Fibroblast of lung (primary cell): ENCODE measurements around the gene NRCAM. TPM values are rescaled to one million over a fixed set of nuclear protein-coding genes. Genes with fewer than 3 reads are reported as not detected.

Source experiments
- DNase-seq, 2 donors: peaks; one replicate each; pipeline versions ENCODE4 v3.0.0 to v3.0.0-alpha.2; 2010; ENCODE audit warnings: low read depth in 2 of 2
- H2AFZ ChIP-seq: 2 replicates; pipeline ENCODE4 v1.5.1; 2012; ENCODE audit warnings: low read length, control low read depth, inconsistent platforms
- H3K27ac ChIP-seq: 2 replicates; pipeline ENCODE4 v1.5.1; 2011; ENCODE audit warnings: low read length, control low read depth; ENCODE audit not compliant: insufficient read depth
- H3K27me3 ChIP-seq: 2 replicates; pipeline ENCODE4 v1.5.1; 2011; ENCODE audit warnings: mild to moderate bottlenecking, low read length; ENCODE audit not compliant: control insufficient read depth, insufficient read depth
- H3K36me3 ChIP-seq: 2 replicates; pipeline ENCODE4 v1.5.1; 2011; ENCODE audit warnings: low read length; ENCODE audit not compliant: control insufficient read depth, insufficient read depth
- H3K4me1 ChIP-seq: 2 replicates; pipeline ENCODE4 v1.5.1; 2011; ENCODE audit warnings: low read length; ENCODE audit not compliant: control insufficient read depth, insufficient read depth; ENCODE audit errors: extremely low read depth
- H3K4me2 ChIP-seq: 2 replicates; pipeline ENCODE4 v1.5.1; 2011; ENCODE audit warnings: low read length, control low read depth; ENCODE audit not compliant: insufficient read depth; ENCODE audit errors: extremely low read depth
- H3K4me3 ChIP-seq, 4 experiments: fragments of 200-600 bp in 1 of 4; sonication (generic) in 1 of 4; replicated peaks in 1 of 4; 2 replicates each; pipeline ENCODE4 v1.5.1; 2011 to 2016; ENCODE audit warnings: low read length in 4 of 4, low read depth in 3 of 4, mild to moderate bottlenecking in 3 of 4, control low read depth in 2 of 4, inconsistent platforms in 1 of 4, mixed read lengths in 1 of 4; ENCODE audit not compliant: insufficient read depth in 1 of 4; ENCODE audit errors: control extremely low read depth in 1 of 4
- H3K79me2 ChIP-seq: 2 replicates; pipeline ENCODE4 v1.5.1; 2012; ENCODE audit warnings: mild to moderate bottlenecking, low read length, inconsistent platforms; ENCODE audit not compliant: control insufficient read depth, insufficient read depth
- H3K9ac ChIP-seq: 2 replicates; pipeline ENCODE4 v1.5.1; 2011; ENCODE audit warnings: mild to moderate bottlenecking, low read length, control low read depth; ENCODE audit not compliant: insufficient read depth
- H3K9me3 ChIP-seq: 2 replicates; pipeline ENCODE4 v1.5.1; 2012; ENCODE audit warnings: low read depth, low read length; ENCODE audit not compliant: control insufficient read depth, insufficient read depth
- H4K20me1 ChIP-seq: 2 replicates; pipeline ENCODE4 v1.5.1; 2011; ENCODE audit warnings: low read length; ENCODE audit not compliant: control insufficient read depth, insufficient read depth; ENCODE audit errors: extremely low read depth
- EZH2 ChIP-seq: IDR thresholded peaks from 2 replicates; pipeline ENCODE4 v1.5.1; 2012; ENCODE audit warnings: low read length, control low read depth, mild to moderate bottlenecking; ENCODE audit errors: missing control alignments
- polyA plus RNA-seq, 2 donors: library from polyadenylated mRNA; depleted of rRNA in 1 of 2; stranded (reverse) in 1 of 2; unstranded in 1 of 2; fragments of >200 nt; gene quantifications; 2 replicates each; pipeline ENCODE4 v1.2.1, GENCODE V29; 2011 to 2012; ENCODE audit warnings: missing spikeins in 1 of 2
- total RNA-seq: library from RNA; depleted of rRNA; stranded (reverse); fragments of >200 nt; gene quantifications from 2 replicates; pipeline ENCODE4 v1.2.1, GENCODE V29; 2014
- TF ChIP-seq, protein P1 (sequence below), 2 donors: IDR thresholded peaks in 1 of 2; conservative IDR thresholded peaks in 1 of 2; 1 replicate in 1 of 2; 2 replicates in 1 of 2; pipeline ENCODE4 v1.5.1; 2011 to 2012; ENCODE audit warnings: low read length in 2 of 2, control low read depth in 1 of 2, inconsistent platforms in 1 of 2, low read depth in 1 of 2, mild to moderate bottlenecking in 1 of 2

NRCAM gene
- total and polyA plus RNA-seq, 2 donors (not counting 1 experiment from before 2014, with no cell fraction given) = 2.1 to 2.2 TPM

- Histone ChIP-seq H3K27me3 (no peaks in the 10 kb centered on the region), H3K4me3 (no peak overlapping the region), H2AFZ (no peak overlapping the region), H3K79me2 (no peaks in the 10 kb centered on the region), H3K36me3 (no peaks in the 10 kb centered on the region), H4K20me1 (no peaks in the 10 kb centered on the region), H3K27ac (no peak overlapping the region), H3K4me1 (no peaks in the 10 kb centered on the region), H3K9ac (no peak overlapping the region), H3K9me3 (no peaks in the 10 kb centered on the region), H3K4me2 (no peak overlapping the region)
- DNase-seq = peak; percentile 3 to 14
- TF ChIP-seq, protein P1, sequence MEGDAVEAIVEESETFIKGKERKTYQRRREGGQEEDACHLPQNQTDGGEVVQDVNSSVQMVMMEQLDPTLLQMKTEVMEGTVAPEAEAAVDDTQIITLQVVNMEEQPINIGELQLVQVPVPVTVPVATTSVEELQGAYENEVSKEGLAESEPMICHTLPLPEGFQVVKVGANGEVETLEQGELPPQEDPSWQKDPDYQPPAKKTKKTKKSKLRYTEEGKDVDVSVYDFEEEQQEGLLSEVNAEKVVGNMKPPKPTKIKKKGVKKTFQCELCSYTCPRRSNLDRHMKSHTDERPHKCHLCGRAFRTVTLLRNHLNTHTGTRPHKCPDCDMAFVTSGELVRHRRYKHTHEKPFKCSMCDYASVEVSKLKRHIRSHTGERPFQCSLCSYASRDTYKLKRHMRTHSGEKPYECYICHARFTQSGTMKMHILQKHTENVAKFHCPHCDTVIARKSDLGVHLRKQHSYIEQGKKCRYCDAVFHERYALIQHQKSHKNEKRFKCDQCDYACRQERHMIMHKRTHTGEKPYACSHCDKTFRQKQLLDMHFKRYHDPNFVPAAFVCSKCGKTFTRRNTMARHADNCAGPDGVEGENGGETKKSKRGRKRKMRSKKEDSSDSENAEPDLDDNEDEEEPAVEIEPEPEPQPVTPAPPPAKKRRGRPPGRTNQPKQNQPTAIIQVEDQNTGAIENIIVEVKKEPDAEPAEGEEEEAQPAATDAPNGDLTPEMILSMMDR (conservative IDR thresholded peaks at IDR 0.05 in 1 of 2, IDR thresholded peaks at IDR 0.05 in 1 of 2; ENCODE audit: low read depth in 1 of 2, low read length in 2 of 2) = no peak
- no peak for TF ChIP-seq EZH2
Observed at GRCh38 chr7:108499566-108499965, 43.3 kb upstream of the NRCAM start.

- no peak overlapping the region for H3K9ac ChIP-seq
- no peaks in the 10 kb centered on the region for H3K4me1 ChIP-seq
- H3K27me3 ChIP-seq = no peaks in the 10 kb centered on the region
- no peak overlapping the region for H2AFZ ChIP-seq
- no peaks in the 10 kb centered on the region for H3K9me3 ChIP-seq
- DNase-seq = no peak
- TF ChIP-seq, protein P1 (conservative IDR thresholded peaks at IDR 0.05 in 1 of 2, IDR thresholded peaks at IDR 0.05 in 1 of 2; ENCODE audit: low read depth in 1 of 2, low read length in 2 of 2) = no peak
- no peak for TF ChIP-seq EZH2
- no peaks in the 10 kb centered on the region for H3K79me2 ChIP-seq
- no peak overlapping the region for H3K4me3 ChIP-seq
- H3K4me2 ChIP-seq = no peak overlapping the region
- no peak overlapping the region for H3K27ac ChIP-seq
- no peaks in the 10 kb centered on the region for H3K36me3 ChIP-seq
- no peaks in the 10 kb centered on the region for H4K20me1 ChIP-seq
Observed at GRCh38 chr7:108498481-108498880, 42.2 kb upstream of the NRCAM start.

GRCh38 chr7:108497082-108497725 lies 41.0 kb upstream of the NRCAM start:
- Histone ChIP-seq H3K9me3 (no peaks in the 10 kb centered on the region), H2AFZ (no peak overlapping the region), H3K4me3 (no peak overlapping the region), H3K79me2 (no peaks in the 10 kb centered on the region), H3K4me1 (no peaks in the 10 kb centered on the region), H4K20me1 (no peaks in the 10 kb centered on the region), H3K36me3 (no peaks in the 10 kb centered on the region), H3K9ac (no peak overlapping the region), H3K4me2 (no peak overlapping the region), H3K27ac (no peak overlapping the region), H3K27me3 (no peaks in the 10 kb centered on the region)
- peak; percentile 29 to 68 for DNase-seq
- TF ChIP-seq, protein P1 (conservative IDR thresholded peaks at IDR 0.05 in 1 of 2, IDR thresholded peaks at IDR 0.05 in 1 of 2; ENCODE audit: low read depth in 1 of 2, low read length in 2 of 2) = peak; percentile 81 to 89
- no peak for TF ChIP-seq EZH2
